K562 (cell line): ENCODE measurements around the gene AFG1L. TPM values are rescaled to one million over a fixed set of nuclear protein-coding genes. Genes with fewer than 3 reads are reported as not detected.
A peak's percentile ranks its signal among the peaks of the same experiment; 100 is the strongest.

Experiments used
- CEBPG ChIP-seq, 3 experiments: fragments of 200-800 bp in 1 of 3; sonication (Bioruptor generic) in 1 of 3; sonication (generic) in 1 of 3; formaldehyde crosslinking in 1 of 3; IDR thresholded peaks in 2 of 3; conservative IDR thresholded peaks in 1 of 3; 2 replicates each; pipeline versions ENCODE4 v1.6.1 to v1.8.0; 2016 to 2022; ENCODE audit warnings: missing compliant biosample characterization in 2 of 3, missing genetic modification characterization in 2 of 3, mild to moderate bottlenecking in 1 of 3, missing genetic modification reagents in 1 of 3
- HMBOX1 ChIP-seq: sonication (generic); IDR thresholded peaks from 2 replicates; pipeline ENCODE4 v1.6.1; 2016
- RBM17 ChIP-seq: fragments of 200-400 bp; formaldehyde crosslinking; IDR thresholded peaks from 2 replicates; pipeline ENCODE4 v1.6.1; 2017; ENCODE audit warnings: low read depth, mild to moderate bottlenecking, low read length, borderline replicate concordance
- TAF1 ChIP-seq: IDR thresholded peaks from 2 replicates; pipeline ENCODE4 v1.6.1; 2011; ENCODE audit warnings: mild to moderate bottlenecking, low read length, moderate library complexity; ENCODE audit not compliant: insufficient read depth, control insufficient read depth, severe bottlenecking; ENCODE audit errors: extremely low read depth
- TEAD4 ChIP-seq, 2 experiments: sonication (generic) in 1 of 2; formaldehyde crosslinking in 1 of 2; IDR thresholded peaks; 2 replicates each; pipeline versions ENCODE4 v1.6.1 to v1.8.0; 2012 to 2022; ENCODE audit warnings: borderline replicate concordance in 1 of 2, inconsistent platforms in 1 of 2, low read length in 1 of 2, mild to moderate bottlenecking in 1 of 2, missing genetic modification reagents in 1 of 2
- ZNF311 ChIP-seq: fragments of 250-450 bp; sonication (Bioruptor Pico); IDR thresholded peaks from 2 replicates; pipeline ENCODE4 v1.4.0; 2020; ENCODE audit warnings: mild to moderate bottlenecking, moderate library complexity
- ZNF609 ChIP-seq: sonication (generic); formaldehyde crosslinking; IDR thresholded peaks from 2 replicates; pipeline ENCODE4 v1.8.1; 2023; ENCODE audit warnings: missing genetic modification reagents, mild to moderate bottlenecking, borderline replicate concordance
- ZNF740 ChIP-seq, 3 experiments: fragments of 200-800 bp in 1 of 3; sonication (Bioruptor generic) in 1 of 3; sonication (generic) in 1 of 3; formaldehyde crosslinking in 1 of 3; IDR thresholded peaks; 2 replicates each; pipeline versions ENCODE4 v1.6.1 to v1.8.0; 2016 to 2022; ENCODE audit warnings: mild to moderate bottlenecking in 2 of 3, missing compliant biosample characterization in 2 of 3, missing genetic modification characterization in 2 of 3, missing genetic modification reagents in 1 of 3
- polyA plus RNA-seq, 8 experiments: library from polyadenylated mRNA; depleted of rRNA in 4 of 8; stranded (reverse) in 5 of 8; unstranded in 3 of 8; fragments of >200 nt; fragmentation: Nextera tagmentation in 2 of 8; fragmentation: Illumina TruSeq in 1 of 8; extraction: Ambion mirVana in 2 of 8; extraction: Trizol in 1 of 8; gene quantifications; 2 replicates each; pipeline versions ENCODE4 v1.2.1 to v1.2.3, GENCODE V29; 2011 to 2014; ENCODE audit warnings: inconsistent platforms in 1 of 8, missing spikeins in 1 of 8
- total RNA-seq, 7 experiments: library from RNA; depleted of rRNA in 6 of 7; stranded (reverse); fragments of >200 nt in 6 of 7; fragmentation: Illumina TruSeq in 2 of 7; extraction: Trizol in 2 of 7; gene quantifications; 2 replicates each; pipeline versions ENCODE4 v1.2.1 to v1.2.3, GENCODE V29; 2011 to 2021; ENCODE audit warnings: low replicate concordance in 1 of 7
- TF ChIP-seq, protein P1 (sequence below): IDR thresholded peaks from 3 replicates; pipeline ENCODE4 v1.6.1; 2011; ENCODE audit warnings: borderline replicate concordance, mild to moderate bottlenecking, moderate library complexity; ENCODE audit not compliant: insufficient read length; ENCODE audit errors: extremely low read depth
- TF ChIP-seq, protein P2 (sequence below): fragments of 250-450 bp; sonication (Bioruptor Pico); IDR thresholded peaks from 2 replicates; pipeline ENCODE4 v1.8.0; 2022; ENCODE audit warnings: inconsistent platforms, mild to moderate bottlenecking, moderate library complexity, borderline replicate concordance

The AFG1L gene
- total and polyA plus RNA-seq, 9 of the 15 experiments (the other 6 are each of a cell fraction or from before 2014, with no cell fraction given): 2.2 to 15.5 (median 5.8) TPM

- TF ChIP-seq ZNF609 (CRISPR knock-in tag) (no peak), HMBOX1 (peak; percentile 43; the same call in 1 of the 2 replicates), ZNF740 (CRISPR knock-in tag; IDR thresholded peaks at IDR 0.05) (no peak), ZNF740 (tag; IDR thresholded peaks at IDR 0.05) (no peak; a peak in 1 of 4 replicates), RBM17 (no peak), CEBPG (CRISPR knock-in tag; IDR thresholded peaks at IDR 0.05) (peak; percentile 92), CEBPG (tag; conservative IDR thresholded peaks at IDR 0.05 in 1 of 2, IDR thresholded peaks at IDR 0.05 in 1 of 2) (peak; percentile 77 to 92), TAF1 (no peak), TEAD4 (IDR thresholded peaks at IDR 0.05; ENCODE audit: low read length) (peak; percentile 89), TEAD4 (CRISPR knock-in tag; IDR thresholded peaks at IDR 0.05; ENCODE audit: borderline replicate concordance) (no peak), ZNF311 (0 out of 2 replicates have a peak, but pooled peaks have one; percentile 29)
- TF ChIP-seq, protein P1, sequence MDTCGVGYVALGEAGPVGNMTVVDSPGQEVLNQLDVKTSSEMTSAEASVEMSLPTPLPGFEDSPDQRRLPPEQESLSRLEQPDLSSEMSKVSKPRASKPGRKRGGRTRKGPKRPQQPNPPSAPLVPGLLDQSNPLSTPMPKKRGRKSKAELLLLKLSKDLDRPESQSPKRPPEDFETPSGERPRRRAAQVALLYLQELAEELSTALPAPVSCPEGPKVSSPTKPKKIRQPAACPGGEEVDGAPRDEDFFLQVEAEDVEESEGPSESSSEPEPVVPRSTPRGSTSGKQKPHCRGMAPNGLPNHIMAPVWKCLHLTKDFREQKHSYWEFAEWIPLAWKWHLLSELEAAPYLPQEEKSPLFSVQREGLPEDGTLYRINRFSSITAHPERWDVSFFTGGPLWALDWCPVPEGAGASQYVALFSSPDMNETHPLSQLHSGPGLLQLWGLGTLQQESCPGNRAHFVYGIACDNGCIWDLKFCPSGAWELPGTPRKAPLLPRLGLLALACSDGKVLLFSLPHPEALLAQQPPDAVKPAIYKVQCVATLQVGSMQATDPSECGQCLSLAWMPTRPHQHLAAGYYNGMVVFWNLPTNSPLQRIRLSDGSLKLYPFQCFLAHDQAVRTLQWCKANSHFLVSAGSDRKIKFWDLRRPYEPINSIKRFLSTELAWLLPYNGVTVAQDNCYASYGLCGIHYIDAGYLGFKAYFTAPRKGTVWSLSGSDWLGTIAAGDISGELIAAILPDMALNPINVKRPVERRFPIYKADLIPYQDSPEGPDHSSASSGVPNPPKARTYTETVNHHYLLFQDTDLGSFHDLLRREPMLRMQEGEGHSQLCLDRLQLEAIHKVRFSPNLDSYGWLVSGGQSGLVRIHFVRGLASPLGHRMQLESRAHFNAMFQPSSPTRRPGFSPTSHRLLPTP: no peak
- TF ChIP-seq, protein P2, sequence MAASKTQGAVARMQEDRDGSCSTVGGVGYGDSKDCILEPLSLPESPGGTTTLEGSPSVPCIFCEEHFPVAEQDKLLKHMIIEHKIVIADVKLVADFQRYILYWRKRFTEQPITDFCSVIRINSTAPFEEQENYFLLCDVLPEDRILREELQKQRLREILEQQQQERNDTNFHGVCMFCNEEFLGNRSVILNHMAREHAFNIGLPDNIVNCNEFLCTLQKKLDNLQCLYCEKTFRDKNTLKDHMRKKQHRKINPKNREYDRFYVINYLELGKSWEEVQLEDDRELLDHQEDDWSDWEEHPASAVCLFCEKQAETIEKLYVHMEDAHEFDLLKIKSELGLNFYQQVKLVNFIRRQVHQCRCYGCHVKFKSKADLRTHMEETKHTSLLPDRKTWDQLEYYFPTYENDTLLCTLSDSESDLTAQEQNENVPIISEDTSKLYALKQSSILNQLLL (CRISPR knock-in tag): no peak
These were observed 66.6 kb downstream of the AFG1L start (continued) for GRCh38 chr6:108361312-108361932.
